BE2C (cell line): ENCODE results near the gene TMEM255B.

Experiments used
- DNase-seq: peaks from one replicate; pipeline ENCODE4 v3.0.0-alpha.2; 2020
- H3K27me3 ChIP-seq: fragments of 250-450 bp; sonication (Bioruptor Pico); 2 replicates; pipeline ENCODE4 v1.5.1; 2020; ENCODE audit warnings: mild to moderate bottlenecking
- H3K36me3 ChIP-seq: fragments of 250-450 bp; sonication (Bioruptor Pico); 2 replicates; pipeline ENCODE4 v1.5.1; 2020; ENCODE audit warnings: mild to moderate bottlenecking
- H3K4me1 ChIP-seq: fragments of 250-450 bp; sonication (Bioruptor Pico); 2 replicates; pipeline ENCODE4 v1.5.1; 2020
- H3K4me3 ChIP-seq: 2 replicates; pipeline ENCODE4 v1.5.1; 2011; ENCODE audit warnings: low read depth, low read length
- H3K9me3 ChIP-seq: fragments of 250-450 bp; sonication (Bioruptor Pico); 2 replicates; pipeline ENCODE4 v1.5.1; 2020
- CTCF ChIP-seq: IDR thresholded peaks from 2 replicates; pipeline ENCODE4 v1.5.1; 2012; ENCODE audit warnings: mild to moderate bottlenecking, low read depth, low read length

TMEM255B gene

GRCh38 chr13:113796211-113796963 lies 37.4 kb downstream of the TMEM255B start:
- Histone ChIP-seq H3K9me3 (no peaks in the 10 kb centered on the region), H3K36me3 (no peaks in the 10 kb centered on the region), H3K27me3 (no peaks in the 10 kb centered on the region), H3K4me3 (no peak overlapping the region), H3K4me1 (no peaks in the 10 kb centered on the region; the same call in 1 of the 2 replicates)
- TF ChIP-seq CTCF: no peak
- DNase-seq: no peak

GRCh38 chr13:113796964-113797676 lies 38.1 kb downstream of the TMEM255B start:
- DNase-seq: no peak
- TF ChIP-seq CTCF: no peak
- Histone ChIP-seq H3K27me3 (no peaks in the 10 kb centered on the region), H3K4me1 (peaks cover 6% of the 10 kb centered on the region), H3K4me3 (no peak overlapping the region), H3K9me3 (no peaks in the 10 kb centered on the region), H3K36me3 (no peaks in the 10 kb centered on the region)

GRCh38 chr13:113798200-113798811 lies 39.3 kb downstream of the TMEM255B start:
- no peaks in the 10 kb centered on the region for H3K36me3 ChIP-seq
- peaks cover 10% of the 10 kb centered on the region for H3K4me1 ChIP-seq
- H3K27me3 ChIP-seq: no peaks in the 10 kb centered on the region
- no peak for TF ChIP-seq CTCF
- H3K9me3 ChIP-seq: no peaks in the 10 kb centered on the region
- H3K4me3 ChIP-seq: no peak overlapping the region
- no peak for DNase-seq

- TF ChIP-seq CTCF: no peak
- H3K9me3 ChIP-seq: no peaks in the 10 kb centered on the region
- peaks cover 10% of the 10 kb centered on the region for H3K4me1 ChIP-seq
- no peaks in the 10 kb centered on the region for H3K27me3 ChIP-seq
- peak; percentile 10 for DNase-seq
- H3K36me3 ChIP-seq: no peaks in the 10 kb centered on the region
- H3K4me3 ChIP-seq: no peak overlapping the region
These were observed 41.5 kb downstream of the TMEM255B start for GRCh38 chr13:113800576-113800926.

- Histone ChIP-seq H3K4me3 (no peak overlapping the region), H3K4me1 (peaks cover 10% of the 10 kb centered on the region), H3K27me3 (no peaks in the 10 kb centered on the region), H3K9me3 (no peaks in the 10 kb centered on the region), H3K36me3 (no peaks in the 10 kb centered on the region)
- no peak for TF ChIP-seq CTCF
- peak; percentile 6 for DNase-seq
These were observed 42.4 kb downstream of the TMEM255B start for GRCh38 chr13:113801289-113801961.
